RWPE1 (cell line): Measurements from ENCODE around the gene PTRH1.
A peak's percentile ranks its signal among the peaks of the same experiment; 100 is the strongest.

Experiments used
- CTCF ChIA-PET: fragments of 350-600 bp; sonication (Branson Sonifier 250); formaldehyde crosslinking; extraction: SDS; loops from one replicate; lab custom pipeline; 2021; lab: Yijun Ruan, JAX
- POLR2A ChIA-PET: fragments of 400-600 bp; formaldehyde crosslinking; extraction: SDS; loops from one replicate; lab custom pipeline; 2020; ENCODE audit warnings: antibody characterized with exemption; ENCODE audit not compliant: low non-redundant PET; lab: Yijun Ruan, JAX
- DNase-seq: peaks from one replicate; pipeline ENCODE4 v3.0.0; 2012; ENCODE audit warnings: low spot score
- H3K27ac ChIP-seq: fragments of 450-650 bp; 2 replicates; pipeline ENCODE4 v1.5.1; 2017
- CTCF ChIP-seq: fragments of 450-650 bp; conservative IDR thresholded peaks from 2 replicates; pipeline ENCODE4 v1.5.1; 2017; ENCODE audit warnings: low read depth, mild to moderate bottlenecking

Gene PTRH1

GRCh38 chr9:127742435-127743088, 27.1 kb upstream of the PTRH1 start:
- ChIA-PET CTCF (interaction anchor here (0.6 to 1.1 kb wide), 2 partner anchors 8 to 43 kb away, joined by 3 to 9 read pairs; partner anchors contain the start of genes CDK9 and TOR2A), POLR2A (no interaction called here)
- H3K27ac ChIP-seq = peak overlapping the region; percentile 98
- peak; percentile 71 for DNase-seq
- no peak for TF ChIP-seq CTCF

GRCh38 chr9:127741831-127742434, 26.5 kb upstream of the PTRH1 start:
- DNase-seq = no peak
- H3K27ac ChIP-seq = peak overlapping the region; percentile 98
- TF ChIP-seq CTCF = no peak
- ChIA-PET POLR2A (no interaction called here), CTCF (interaction anchor here (0.6 kb wide), 1 partner anchor 60 kb away, joined by 4 read pairs; no protein-coding TSS in a partner anchor)

- POLR2A ChIA-PET = interaction anchor here (1.6 kb wide), 2 partner anchors 31 to 46 kb away, joined by 5 to 8 read pairs; partner anchors contain the start of gene CDK9
- DNase-seq = no peak
- CTCF ChIA-PET = interaction anchor here (0.5 to 2.2 kb wide), 6 partner anchors 27 to 137 kb away, joined by 3 to 9 read pairs (median 4); partner anchors contain the start of gene CDK9
- peak overlapping the region; percentile 98 for H3K27ac ChIP-seq
- no peak for TF ChIP-seq CTCF
Observed at GRCh38 chr9:127739614-127740330, 24.3 kb upstream of the PTRH1 start.

- ChIA-PET POLR2A (interaction anchor here (0.7 kb wide), 1 partner anchor 88 kb away, joined by 3 read pairs; no protein-coding TSS in a partner anchor), CTCF (interaction anchor here (2.2 kb wide), 1 partner anchor 131 kb away, joined by 9 read pairs; no protein-coding TSS in a partner anchor)
- H3K27ac ChIP-seq = peak overlapping the region; percentile 98
- TF ChIP-seq CTCF = no peak
- DNase-seq = no peak
Observed at GRCh38 chr9:127738666-127739065, 23.2 kb upstream of the PTRH1 start.

- DNase-seq = no peak
- ChIA-PET POLR2A (interaction anchor here (1.0 to 1.5 kb wide), 3 partner anchors 35 to 145 kb away, joined by 3 to 7 read pairs (median 6); partner anchors contain the start of gene CDK9), CTCF (interaction anchor here (0.6 to 2.3 kb wide), 22 partner anchors 7 to 407 kb away, joined by 3 to 26 read pairs (median 4); partner anchors contain the start of genes CDK9, PTRH1 and TTC16)
- H3K27ac ChIP-seq = peak overlapping the region; percentile 98
- TF ChIP-seq CTCF = peak; percentile 64
Observed at GRCh38 chr9:127735530-127736185, 20.2 kb upstream of the PTRH1 start.
